OCI-LY7 (cell line): Measurements from ENCODE around the gene BARX1. TPM values are rescaled to one million over a fixed set of nuclear protein-coding genes. Genes with fewer than 3 reads are reported as not detected.

Source experiments
- BruUV-seq: library from RNA; stranded (reverse); fragments of 400-500 nt; replicated peaks from 2 replicates; lab custom pipeline; 2021; lab: Mats Ljungman, UMichigan
- CTCF ChIA-PET: fragments of 300-600 bp; sonication (Branson Sonifier 250); formaldehyde crosslinking; loops from one replicate; lab custom pipeline; 2022; ENCODE audit warnings: antibody characterized with exemption; ENCODE audit not compliant: unreplicated experiment; lab: Charles Lee
- POLR2A ChIA-PET: fragments of 300-600 bp; sonication (Branson Sonifier 250); formaldehyde crosslinking; loops from one replicate; lab custom pipeline; 2022; ENCODE audit warnings: antibody characterized with exemption; lab: Charles Lee
- DNase-seq: peaks from one replicate; pipeline ENCODE4 v3.0.0-alpha.2; 2015; ENCODE audit warnings: low spot score
- H2AFZ ChIP-seq: fragments of 200-600 bp; sonication (generic), shearing (Covaris generic); 2 replicates; pipeline ENCODE4 v1.6.1; 2014; ENCODE audit warnings: mild to moderate bottlenecking, antibody characterized with exemption, low read length, moderate library complexity
- H3K27ac ChIP-seq: fragments of 200-600 bp; sonication (generic); 2 replicates; pipeline ENCODE4 v1.5.1; 2014; ENCODE audit warnings: mixed run types, low read depth, mild to moderate bottlenecking, moderate library complexity, low read length, inconsistent platforms; ENCODE audit not compliant: poor library complexity, severe bottlenecking
- H3K36me3 ChIP-seq: fragments of 200-600 bp; sonication (generic); 2 replicates; pipeline ENCODE4 v1.6.1; 2014; ENCODE audit warnings: mild to moderate bottlenecking, antibody characterized with exemption, low read length, moderate library complexity, mixed read lengths; ENCODE audit not compliant: insufficient read depth
- H3K4me1 ChIP-seq: fragments of 200-600 bp; sonication (generic); 2 replicates; pipeline ENCODE4 v1.5.1; 2014; ENCODE audit warnings: mild to moderate bottlenecking, low read length; ENCODE audit not compliant: insufficient read depth, poor library complexity, severe bottlenecking
- H3K4me2 ChIP-seq: fragments of 200-600 bp; sonication (generic); 2 replicates; pipeline ENCODE4 v1.6.1; 2014; ENCODE audit warnings: mild to moderate bottlenecking, low read length
- H3K4me3 ChIP-seq: fragments of 200-600 bp; sonication (generic); 2 replicates; pipeline ENCODE4 v1.5.1; 2014; ENCODE audit warnings: mild to moderate bottlenecking, low read depth, low read length; ENCODE audit not compliant: poor library complexity, severe bottlenecking
- H3K79me2 ChIP-seq: fragments of 200-600 bp; sonication (generic); 2 replicates; pipeline ENCODE4 v1.6.1; 2016; ENCODE audit warnings: low read depth, mild to moderate bottlenecking, low read length, moderate library complexity, mixed read lengths; ENCODE audit not compliant: insufficient read depth
- H3K9me2 ChIP-seq: fragments of 200-600 bp; sonication (generic); 2 replicates; pipeline ENCODE4 v1.6.1; 2016; ENCODE audit warnings: mild to moderate bottlenecking, low read length, mixed read lengths; ENCODE audit not compliant: insufficient read depth
- H3K9me3 ChIP-seq: fragments of 200-600 bp; sonication (generic); 2 replicates; pipeline ENCODE4 v1.6.1; 2014; ENCODE audit warnings: mild to moderate bottlenecking, mixed run types, low read length, mixed read lengths
- H4K20me1 ChIP-seq: fragments of 200-600 bp; sonication (generic); 2 replicates; pipeline ENCODE4 v1.6.1; 2014; ENCODE audit warnings: mild to moderate bottlenecking, antibody characterized with exemption, low read length, moderate library complexity, mixed read lengths; ENCODE audit not compliant: insufficient read depth
- EZH2phosphoT487 ChIP-seq: fragments of 200-600 bp; sonication (generic); IDR thresholded peaks from 2 replicates; pipeline ENCODE4 v1.6.1; 2018; ENCODE audit warnings: low read depth, borderline replicate concordance, mild to moderate bottlenecking, mixed run types, antibody characterized with exemption, low read length, moderate library complexity, mixed read lengths
- intact Hi-C: fragments of 100-400 bp; cut with micrococcal nuclease; formaldehyde crosslinking; loops from one replicate; pipeline ENCODE4 v1.10.0; 2022; ENCODE audit not compliant: unreplicated experiment
- total RNA-seq, 2 experiments: library from RNA; depleted of rRNA in 1 of 2; stranded (reverse); fragments of >200 nt in 1 of 2; shearing (Covaris generic) in 1 of 2; gene quantifications; 2 replicates each; pipeline ENCODE4 v1.2.3, GENCODE V29; 2014 to 2022
- TF ChIP-seq, protein P1 (sequence below): fragments of 200-600 bp; sonication (generic); conservative IDR thresholded peaks from 2 replicates; pipeline ENCODE4 v1.5.1; 2014; ENCODE audit warnings: mild to moderate bottlenecking, antibody characterized with exemption, low read length, moderate library complexity, mixed read lengths

The BARX1 gene
- total RNA-seq, 2 experiments from 2014 or later = not detected

DNA sequence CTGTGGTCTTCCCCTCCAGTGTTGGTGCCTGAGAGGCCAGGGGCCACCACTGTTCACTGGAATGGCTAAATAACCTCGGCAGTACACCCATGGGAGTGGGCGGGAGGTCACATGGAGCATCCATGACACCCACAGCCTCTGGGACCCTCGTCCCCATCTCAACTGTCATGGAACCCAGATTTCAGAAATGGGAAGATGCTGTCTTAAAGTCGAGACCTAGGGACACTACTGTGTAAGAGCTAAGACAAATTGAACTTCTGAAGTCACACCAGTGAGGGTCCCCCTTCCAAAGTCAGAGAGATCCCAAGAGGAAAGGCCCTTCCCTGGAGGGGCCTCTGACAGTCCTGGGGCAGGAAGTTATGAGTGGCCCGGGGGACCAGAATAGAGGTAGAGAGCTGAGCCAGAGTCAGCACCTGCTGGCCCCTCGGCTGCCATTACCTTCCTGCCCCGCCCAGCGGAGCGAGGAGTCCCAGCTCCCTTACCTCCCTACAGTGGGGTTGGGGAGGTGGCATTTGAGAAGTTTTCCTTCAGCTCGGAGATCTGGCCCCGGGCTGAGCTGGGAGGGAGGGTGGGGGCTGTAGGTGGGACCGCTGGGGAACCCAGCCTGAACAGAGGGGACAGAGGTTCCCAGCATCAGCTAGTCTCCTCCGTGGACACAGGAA, 7.6 kb downstream of the BARX1 start:
- H3K79me2 ChIP-seq = no peaks in the 10 kb centered on the region
- no peaks in the 10 kb centered on the region for H3K9me2 ChIP-seq
- no peaks in the 10 kb centered on the region for H3K36me3 ChIP-seq
- no peaks in the 10 kb centered on the region for H3K4me1 ChIP-seq
- H3K4me2 ChIP-seq = no peak overlapping the region
- H3K9me3 ChIP-seq = no peaks in the 10 kb centered on the region
- no peak overlapping the region for H3K4me3 ChIP-seq
- ChIA-PET POLR2A (interaction anchor here (0.9 kb wide), 1 partner anchor 66 kb away, joined by 3 read pairs; no protein-coding TSS in a partner anchor), CTCF (no interaction called here)
- H2AFZ ChIP-seq = no peak overlapping the region
- no TSS peak for BruUV-seq
- H3K27ac ChIP-seq = no peak overlapping the region
- intact Hi-C loops = no loop called here
- H4K20me1 ChIP-seq = no peaks in the 10 kb centered on the region
- TF ChIP-seq, protein P1, sequence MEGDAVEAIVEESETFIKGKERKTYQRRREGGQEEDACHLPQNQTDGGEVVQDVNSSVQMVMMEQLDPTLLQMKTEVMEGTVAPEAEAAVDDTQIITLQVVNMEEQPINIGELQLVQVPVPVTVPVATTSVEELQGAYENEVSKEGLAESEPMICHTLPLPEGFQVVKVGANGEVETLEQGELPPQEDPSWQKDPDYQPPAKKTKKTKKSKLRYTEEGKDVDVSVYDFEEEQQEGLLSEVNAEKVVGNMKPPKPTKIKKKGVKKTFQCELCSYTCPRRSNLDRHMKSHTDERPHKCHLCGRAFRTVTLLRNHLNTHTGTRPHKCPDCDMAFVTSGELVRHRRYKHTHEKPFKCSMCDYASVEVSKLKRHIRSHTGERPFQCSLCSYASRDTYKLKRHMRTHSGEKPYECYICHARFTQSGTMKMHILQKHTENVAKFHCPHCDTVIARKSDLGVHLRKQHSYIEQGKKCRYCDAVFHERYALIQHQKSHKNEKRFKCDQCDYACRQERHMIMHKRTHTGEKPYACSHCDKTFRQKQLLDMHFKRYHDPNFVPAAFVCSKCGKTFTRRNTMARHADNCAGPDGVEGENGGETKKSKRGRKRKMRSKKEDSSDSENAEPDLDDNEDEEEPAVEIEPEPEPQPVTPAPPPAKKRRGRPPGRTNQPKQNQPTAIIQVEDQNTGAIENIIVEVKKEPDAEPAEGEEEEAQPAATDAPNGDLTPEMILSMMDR = no peak
- TF ChIP-seq EZH2phosphoT487 = no peak
- no peak for DNase-seq

DNA sequence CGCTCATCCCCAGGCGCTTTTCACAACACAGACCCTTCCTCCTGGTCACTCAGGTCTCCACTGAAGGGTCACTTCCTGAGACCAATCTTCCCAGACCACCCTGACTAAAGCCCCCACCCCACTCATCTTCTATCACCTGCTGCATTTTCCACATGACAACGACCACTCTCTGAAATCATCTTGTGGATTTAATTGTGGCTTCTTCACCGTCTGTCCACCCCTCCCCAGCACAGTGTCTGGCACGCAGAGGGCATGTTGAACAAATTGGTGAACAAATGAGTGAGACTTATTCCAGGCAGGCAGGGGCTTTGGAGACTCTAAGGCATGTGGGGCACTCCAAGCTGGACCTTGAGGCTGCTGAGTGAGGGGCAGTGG, 8.8 kb downstream of the BARX1 start:
- no peak overlapping the region for H2AFZ ChIP-seq
- no peaks in the 10 kb centered on the region for H4K20me1 ChIP-seq
- H3K9me2 ChIP-seq = no peaks in the 10 kb centered on the region
- H3K4me1 ChIP-seq = no peaks in the 10 kb centered on the region
- no TSS peak for BruUV-seq
- no peak overlapping the region for H3K4me3 ChIP-seq
- ChIA-PET CTCF (no interaction called here), POLR2A (no interaction called here)
- no peaks in the 10 kb centered on the region for H3K79me2 ChIP-seq
- TF ChIP-seq, protein P1 = no peak
- TF ChIP-seq EZH2phosphoT487 = no peak
- H3K9me3 ChIP-seq = no peaks in the 10 kb centered on the region
- no peak overlapping the region for H3K4me2 ChIP-seq
- H3K36me3 ChIP-seq = no peaks in the 10 kb centered on the region
- no peak for DNase-seq
- H3K27ac ChIP-seq = no peak overlapping the region
- intact Hi-C loops = no loop called here
